Subcutaneous abdominal adipose tissue (tissue), 5 donors: ENCODE results near the gene VASN.
A peak's percentile ranks its signal among the peaks of the same experiment; 100 is the strongest.
"Not testable (repeated sequence)": the region's sequence is repeated elsewhere in the genome, so short reads cannot be mapped to it uniquely, and the experiment has no call there.

Experiments
- H3K27ac ChIP-seq: one replicate; pipeline ENCODE4 v1.7.0; 2013; ENCODE audit warnings: low read depth, mild to moderate bottlenecking, inconsistent platforms, low read length, moderate library complexity
- H3K27me3 ChIP-seq, 5 donors: one replicate each; pipeline ENCODE4 v1.7.0; 2013; ENCODE audit warnings: low read length in 5 of 5, inconsistent platforms in 1 of 5; ENCODE audit not compliant: control insufficient read depth in 5 of 5, insufficient read depth in 4 of 5
- H3K36me3 ChIP-seq, 5 donors: one replicate each; pipeline ENCODE4 v1.7.0; 2013; ENCODE audit warnings: low read length in 5 of 5; ENCODE audit not compliant: control insufficient read depth in 5 of 5, insufficient read depth in 5 of 5
- H3K4me1 ChIP-seq, 5 donors: one replicate each; pipeline ENCODE4 v1.7.0; 2013; ENCODE audit warnings: low read length in 5 of 5, mild to moderate bottlenecking in 3 of 5, moderate library complexity in 1 of 5; ENCODE audit not compliant: control insufficient read depth in 5 of 5, insufficient read depth in 5 of 5
- H3K4me3 ChIP-seq, 5 donors: one replicate each; pipeline ENCODE4 v1.7.0; 2013; ENCODE audit warnings: low read length in 5 of 5, low read depth in 1 of 5
- H3K9ac ChIP-seq, 5 donors: one replicate each; pipeline ENCODE4 v1.7.0; 2013; ENCODE audit warnings: low read length in 5 of 5, mild to moderate bottlenecking in 4 of 5, moderate library complexity in 3 of 5
- H3K9me3 ChIP-seq, 5 donors: one replicate each; pipeline ENCODE4 v1.7.0; 2013; ENCODE audit warnings: low read length in 5 of 5; ENCODE audit not compliant: control insufficient read depth in 5 of 5
- donor health status: healthy.
- donor health status: healthy.
- donor health status: healthy.
- donor health status: healthy.
- donor health status: healthy.

The VASN gene

GRCh38 chr16:4337540-4338088 is 34.0 kb upstream of the VASN start:
- no peaks in the 10 kb centered on the region for H3K9me3 ChIP-seq
- H3K4me3 ChIP-seq = no peak overlapping the region
- peaks cover 0 to 6% (median 0%) of the 10 kb centered on the region in 5 donors for H3K4me1 ChIP-seq
- no peak overlapping the region for H3K9ac ChIP-seq
- H3K27me3 ChIP-seq = peaks cover 0 to 3% (median 0%) of the 10 kb centered on the region in 5 donors
- H3K27ac ChIP-seq = no peak overlapping the region
- peaks cover 0 to 69% (median 41%) of the 10 kb centered on the region in 5 donors for H3K36me3 ChIP-seq

- no peak overlapping the region for H3K4me3 ChIP-seq
- no peak overlapping the region for H3K27ac ChIP-seq
- H3K27me3 ChIP-seq = peaks cover 0 to 2% (median 0%) of the 10 kb centered on the region in 5 donors
- peak overlapping the region in 1 of 5 donors; percentile 31 for H3K9ac ChIP-seq
- peaks cover 0 to 64% (median 38%) of the 10 kb centered on the region in 5 donors for H3K36me3 ChIP-seq
- peaks cover 0 to 6% (median 0%) of the 10 kb centered on the region in 5 donors for H3K4me1 ChIP-seq
- H3K9me3 ChIP-seq = no peaks in the 10 kb centered on the region
Measured at GRCh38 chr16:4338125-4338582, 33.5 kb upstream of the VASN start.

- Histone ChIP-seq H3K36me3 (peaks cover 0 to 59% (median 36%) of the 10 kb centered on the region in 5 donors), H3K27ac (no peak overlapping the region), H3K27me3 (no peaks in the 10 kb centered on the region), H3K4me3 (no peak overlapping the region), H3K9me3 (no peaks in the 10 kb centered on the region), H3K4me1 (peaks cover 0 to 12% (median 0%) of the 10 kb centered on the region in 5 donors), H3K9ac (peak overlapping the region in 1 of 5 donors; percentile 31)
Measured at GRCh38 chr16:4338712-4339299, 32.8 kb upstream of the VASN start.

- no peaks in the 10 kb centered on the region for H3K27me3 ChIP-seq
- H3K9me3 ChIP-seq = no peaks in the 10 kb centered on the region
- peaks cover 0 to 13% (median 0%) of the 10 kb centered on the region in 5 donors for H3K4me1 ChIP-seq
- H3K4me3 ChIP-seq = no peak overlapping the region
- H3K9ac ChIP-seq = no peak overlapping the region
- H3K36me3 ChIP-seq = peaks cover 0 to 58% (median 36%) of the 10 kb centered on the region in 5 donors
- no peak overlapping the region for H3K27ac ChIP-seq
Measured at GRCh38 chr16:4339455-4339854, 32.2 kb upstream of the VASN start.

GRCh38 chr16:4339909-4340308 is 31.7 kb upstream of the VASN start:
- Histone ChIP-seq H3K9ac (no peak overlapping the region), H3K27me3 (no peaks in the 10 kb centered on the region), H3K4me1 (peaks cover 0 to 13% (median 0%) of the 10 kb centered on the region in 5 donors), H3K9me3 (no peaks in the 10 kb centered on the region), H3K4me3 (no peak overlapping the region), H3K36me3 (peaks cover 0 to 54% (median 36%) of the 10 kb centered on the region in 5 donors), H3K27ac (no peak overlapping the region)

GRCh38 chr16:4340443-4340842 is 31.2 kb upstream of the VASN start:
- Histone ChIP-seq H3K27ac (no peak overlapping the region), H3K36me3 (peaks cover 0 to 49% (median 32%) of the 10 kb centered on the region in 5 donors), H3K27me3 (no peaks in the 10 kb centered on the region), H3K4me3 (no peak overlapping the region), H3K9me3 (no peaks in the 10 kb centered on the region), H3K9ac (no peak overlapping the region), H3K4me1 (peaks cover 0 to 13% (median under 1%) of the 10 kb centered on the region in 5 donors)

GRCh38 chr16:4341250-4341649 is 30.4 kb upstream of the VASN start:
- Histone ChIP-seq H3K9me3 (no peaks in the 10 kb centered on the region), H3K27ac (no peak overlapping the region), H3K27me3 (no peaks in the 10 kb centered on the region), H3K4me1 (peaks cover 1 to 19% (median 8%) of the 10 kb centered on the region in 5 donors), H3K36me3 (peaks cover 0 to 41% (median 26%) of the 10 kb centered on the region in 5 donors), H3K9ac (no peak overlapping the region), H3K4me3 (no peak overlapping the region)

- Histone ChIP-seq H3K36me3 (peaks cover 0 to 35% (median 19%) of the 10 kb centered on the region in 5 donors), H3K27ac (no peak overlapping the region), H3K4me1 (peaks cover 3 to 33% (median 27%) of the 10 kb centered on the region in 5 donors), H3K9ac (no peak overlapping the region), H3K4me3 (no peak overlapping the region), H3K27me3 (no peaks in the 10 kb centered on the region), H3K9me3 (no peaks in the 10 kb centered on the region)
Measured at GRCh38 chr16:4342866-4343744, 28.5 kb upstream of the VASN start.

GRCh38 chr16:4344300-4344982 is 27.2 kb upstream of the VASN start:
- H3K9ac ChIP-seq, H3K4me3 ChIP-seq, H3K27me3 ChIP-seq, H3K9me3 ChIP-seq, H3K27ac ChIP-seq: not testable (repeated sequence)
- H3K4me1 ChIP-seq = peaks cover 3 to 35% (median 29%) of the 10 kb centered on the region in 5 donors
- H3K36me3 ChIP-seq = peaks cover 0 to 28% (median 11%) of the 10 kb centered on the region in 5 donors
